GM12874 (cell line): ENCODE data around the gene CARMIL1.

Experiments
- CTCF ChIP-seq: IDR thresholded peaks from 2 replicates; pipeline ENCODE4 v1.5.1; 2011; ENCODE audit warnings: low read depth, mild to moderate bottlenecking, control low read depth, low read length, moderate library complexity; ENCODE audit not compliant: insufficient read depth

Gene CARMIL1

GRCh38 chr6:25337431-25337830 is 58.3 kb downstream of the CARMIL1 start:
- no peak for TF ChIP-seq CTCF

- TF ChIP-seq CTCF: no peak
Observed at GRCh38 chr6:25340431-25341202, 61.4 kb downstream of the CARMIL1 start.

GRCh38 chr6:25341203-25341552 is 62.0 kb downstream of the CARMIL1 start:
- TF ChIP-seq CTCF: no peak

- TF ChIP-seq CTCF: no peak
Observed at GRCh38 chr6:25341923-25342619, 62.9 kb downstream of the CARMIL1 start.

GRCh38 chr6:25342802-25343201 is 63.6 kb downstream of the CARMIL1 start:
- TF ChIP-seq CTCF: no peak

- TF ChIP-seq CTCF: no peak
Observed at GRCh38 chr6:25343984-25344383, 64.8 kb downstream of the CARMIL1 start.

- no peak for TF ChIP-seq CTCF
Observed at GRCh38 chr6:25344827-25345226, 65.7 kb downstream of the CARMIL1 start.
